Skin of body (tissue), 2 donors: ENCODE measurements around the gene HECTD2. TPM values are rescaled to one million over a fixed set of nuclear protein-coding genes. Genes with fewer than 3 reads are reported as not detected.
"Not testable (repeated sequence)": the region's sequence is repeated elsewhere in the genome, so short reads cannot be mapped to it uniquely, and the experiment has no call there.

ENCODE experiments used
- DNase-seq: peaks from one replicate; lab custom pipeline; 2025; lab: John Stamatoyannopoulos, UW
- total RNA-seq: library from RNA; depleted of rRNA; stranded (reverse); fragments of >200 nt; gene quantifications from one replicate; pipeline ENCODE4 v1.2.3, GENCODE V29; 2014

The HECTD2 gene
- total RNA-seq, 1 donor from 2014 or later = 20.4 TPM

- no peak for DNase-seq
Measured at GRCh38 chr10:91412354-91413087, 2.4 kb downstream of the HECTD2 start.

GRCh38 chr10:91415816-91416215 is 5.7 kb downstream of the HECTD2 start:
- DNase-seq = no peak

- no peak for DNase-seq
Measured at GRCh38 chr10:91416339-91416855, 6.3 kb downstream of the HECTD2 start.

DNA sequence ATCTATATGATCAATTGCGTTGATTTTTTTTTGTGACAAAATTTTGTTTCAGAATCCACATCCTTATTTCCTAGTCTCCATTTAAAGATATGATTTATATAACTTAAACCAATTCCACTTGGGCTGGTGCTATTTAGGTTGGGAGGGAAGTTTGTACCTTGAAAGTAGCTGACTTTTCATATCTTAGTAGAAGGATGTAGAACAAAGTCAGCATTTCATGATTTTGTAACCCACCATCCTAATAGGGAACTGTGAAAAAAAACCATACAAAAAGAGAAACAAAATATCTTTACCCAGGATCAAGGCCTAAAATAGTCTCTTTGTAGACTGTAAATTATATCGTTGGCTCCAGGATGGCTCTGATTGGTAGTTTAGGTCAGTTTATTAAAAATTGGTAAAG is 8.3 kb downstream of the HECTD2 start:
- DNase-seq = no peak

DNA sequence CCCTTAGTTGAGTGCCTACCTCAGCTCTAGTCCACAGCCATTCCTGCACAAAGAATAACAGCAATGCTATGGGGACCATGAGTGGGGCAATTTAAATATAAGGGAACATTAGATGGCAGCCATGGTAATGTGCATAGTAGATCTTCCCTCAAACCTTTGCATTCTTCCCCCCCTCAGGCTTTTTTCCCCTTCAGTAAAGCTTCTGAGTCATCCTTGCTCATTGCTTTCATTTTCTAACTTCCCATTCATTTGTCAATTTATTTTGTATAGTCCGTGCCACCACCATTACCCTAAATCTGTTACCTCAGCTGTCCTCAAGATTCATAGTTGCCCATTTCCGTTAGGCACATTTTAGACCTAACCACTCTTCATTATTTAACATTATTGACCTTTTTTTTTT is 10.7 kb downstream of the HECTD2 start:
- no peak for DNase-seq

DNA sequence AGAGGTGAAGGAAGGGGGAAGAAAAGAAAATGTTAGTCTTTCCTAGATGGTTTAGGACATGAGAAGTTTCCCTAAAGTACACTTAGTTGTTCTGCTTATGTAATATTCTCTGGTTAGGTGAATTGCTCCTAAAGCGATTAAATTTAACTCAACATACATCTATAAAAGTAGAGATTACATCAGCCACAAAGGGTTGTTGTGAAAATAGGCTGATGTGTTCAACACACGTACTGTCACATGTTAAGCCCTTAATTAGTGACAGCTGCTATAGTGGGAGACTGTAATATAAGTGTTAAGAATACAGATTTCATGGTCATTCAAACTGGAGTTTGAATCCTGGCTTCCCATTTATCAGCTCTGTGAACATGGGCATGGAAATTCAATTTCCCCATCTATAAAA is 12.8 kb downstream of the HECTD2 start:
- DNase-seq = no peak

DNA sequence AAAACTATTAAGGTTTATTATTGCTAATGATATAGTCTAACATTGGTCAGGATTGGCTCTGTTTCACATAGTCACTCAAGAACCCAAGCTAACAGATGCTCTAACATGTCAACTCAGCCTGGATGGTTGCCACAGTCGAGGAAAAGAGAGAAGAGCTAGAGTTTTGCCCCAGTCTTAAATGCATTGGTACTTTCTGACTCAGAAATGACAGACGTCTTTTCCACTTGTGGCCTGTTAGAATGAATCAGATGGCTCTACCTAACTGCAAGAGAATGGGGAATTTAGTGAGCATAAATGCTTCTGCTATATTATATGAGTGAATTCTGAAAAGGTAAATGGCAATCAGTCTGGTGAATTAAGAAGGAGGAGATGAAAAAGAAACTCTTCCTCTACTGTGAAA is 13.9 kb downstream of the HECTD2 start:
- DNase-seq = no peak

GRCh38 chr10:91432175-91432574 is 22.0 kb downstream of the HECTD2 start:
- DNase-seq = no peak

DNA sequence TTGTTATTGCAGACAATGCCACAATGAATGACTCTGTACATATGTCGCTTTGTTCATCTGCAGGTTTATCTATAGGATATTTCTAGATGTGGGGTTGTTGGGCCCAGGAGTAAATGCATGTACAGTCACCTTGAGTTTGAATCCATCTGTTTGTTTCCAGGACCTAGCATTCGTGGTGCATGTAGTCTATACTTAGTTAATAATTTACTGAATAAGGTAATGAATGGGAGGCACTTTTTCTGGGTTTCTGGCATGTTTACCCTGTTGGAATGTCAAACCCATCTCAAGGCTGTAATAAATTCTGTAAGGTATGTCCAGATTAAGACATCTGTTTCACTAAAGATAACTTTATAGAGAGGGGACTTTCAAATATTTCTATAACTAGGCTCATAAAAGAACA is 23.5 kb downstream of the HECTD2 start:
- DNase-seq = no peak

DNA sequence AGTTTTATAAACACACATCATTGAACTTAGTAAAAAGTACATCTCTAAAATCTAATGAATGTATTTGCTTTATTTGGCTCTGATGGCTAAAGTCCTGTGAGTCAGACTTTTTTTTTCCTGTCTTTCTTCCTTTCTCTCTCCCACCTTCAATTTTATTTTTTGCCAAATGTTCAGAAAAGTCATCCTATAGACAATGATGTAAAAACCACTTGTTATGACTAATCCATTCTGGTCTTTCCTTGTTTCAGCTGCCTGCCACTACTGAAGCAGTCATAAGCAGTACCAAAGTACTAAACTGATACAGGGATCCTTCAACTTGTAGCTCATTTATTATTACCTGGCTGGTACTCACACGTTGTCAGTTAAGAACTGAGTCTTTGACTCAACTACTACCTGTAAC is 23.9 kb downstream of the HECTD2 start:
- DNase-seq = no peak

DNA sequence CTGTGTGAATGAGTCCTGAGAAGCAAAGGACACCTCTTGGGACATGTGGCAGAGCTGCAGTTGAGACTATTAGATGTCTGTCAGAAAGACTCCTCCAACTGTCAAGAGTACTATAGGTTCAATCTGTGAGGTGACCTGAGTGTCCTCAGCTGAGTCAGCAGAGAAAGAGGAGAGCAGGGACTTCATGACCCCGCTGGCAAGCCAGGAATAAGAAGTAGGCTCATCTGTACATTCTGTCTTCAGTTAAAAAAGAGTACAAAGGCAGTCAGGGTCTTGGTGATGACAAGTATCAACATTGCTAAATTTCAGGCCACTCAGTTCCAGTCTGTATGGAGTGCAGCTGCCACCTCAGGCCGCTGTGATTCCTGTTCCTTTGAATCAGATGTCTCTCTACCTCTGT is 25.1 kb downstream of the HECTD2 start:
- DNase-seq = no peak

- DNase-seq = not testable (repeated sequence)
Measured at GRCh38 chr10:91438228-91438627, 28.1 kb downstream of the HECTD2 start.

GRCh38 chr10:91444211-91445182 is 34.4 kb downstream of the HECTD2 start:
- no peak for DNase-seq

DNA sequence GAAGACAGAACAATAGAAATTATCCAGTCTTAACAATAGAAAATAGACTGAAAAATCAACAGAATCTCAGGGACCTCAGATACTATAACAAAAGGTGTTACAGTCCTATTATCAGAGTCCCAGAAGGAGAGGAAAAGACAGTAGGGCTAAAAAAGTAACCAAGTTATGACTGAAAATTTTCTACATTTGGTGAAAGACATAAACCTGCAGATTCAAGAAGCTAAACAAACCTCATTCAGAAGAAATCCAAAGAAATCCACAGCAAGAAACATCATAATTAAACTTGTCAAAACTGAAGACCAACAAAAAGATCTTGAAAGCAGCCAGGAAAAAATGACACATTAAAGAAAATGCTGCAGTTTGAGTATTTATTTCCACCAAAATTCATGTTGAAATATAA is 41.9 kb downstream of the HECTD2 start:
- DNase-seq = no peak

- DNase-seq = no peak
Measured at GRCh38 chr10:91453535-91453934, 43.4 kb downstream of the HECTD2 start.

DNA sequence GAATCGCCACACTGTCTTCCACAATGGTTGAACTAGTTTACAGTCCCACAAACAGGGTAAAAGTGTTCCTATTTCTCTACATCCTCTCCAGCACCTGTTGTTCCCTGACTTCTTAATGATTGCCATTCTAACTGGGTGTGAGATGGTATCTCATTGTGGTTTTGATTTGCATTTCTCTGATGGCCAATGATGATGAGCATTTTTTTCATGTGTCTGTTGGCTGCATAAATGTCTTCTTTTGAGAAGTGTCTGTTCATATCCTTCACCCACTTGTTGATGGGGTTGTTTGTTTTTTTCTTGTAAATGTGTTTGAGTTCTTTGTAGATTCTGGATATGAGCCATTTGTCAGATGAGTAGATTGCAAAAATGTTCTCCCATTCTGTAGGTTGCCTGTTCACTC is 45.0 kb downstream of the HECTD2 start:
- not testable (repeated sequence) for DNase-seq

GRCh38 chr10:91460681-91461080 is 50.5 kb downstream of the HECTD2 start:
- DNase-seq = no peak

DNA sequence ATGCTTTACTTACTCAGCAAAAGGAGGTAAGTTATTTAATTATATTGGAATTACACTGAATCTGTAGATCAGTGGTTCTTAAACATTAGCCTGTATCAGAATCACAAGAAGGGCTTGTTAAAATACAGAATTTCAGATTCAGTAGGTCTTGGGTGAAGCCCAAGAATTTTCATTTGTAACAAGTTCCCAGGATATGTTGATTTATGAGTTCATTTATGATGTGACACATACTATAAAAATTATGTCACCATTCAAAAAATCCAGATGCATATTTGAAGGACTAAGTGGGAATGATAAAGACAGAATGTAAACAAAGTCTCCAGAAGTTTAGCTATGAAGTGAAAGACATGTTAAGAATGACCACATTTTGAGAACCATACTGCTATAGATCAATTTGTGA is 52.3 kb downstream of the HECTD2 start:
- DNase-seq = peak; percentile 2

DNA sequence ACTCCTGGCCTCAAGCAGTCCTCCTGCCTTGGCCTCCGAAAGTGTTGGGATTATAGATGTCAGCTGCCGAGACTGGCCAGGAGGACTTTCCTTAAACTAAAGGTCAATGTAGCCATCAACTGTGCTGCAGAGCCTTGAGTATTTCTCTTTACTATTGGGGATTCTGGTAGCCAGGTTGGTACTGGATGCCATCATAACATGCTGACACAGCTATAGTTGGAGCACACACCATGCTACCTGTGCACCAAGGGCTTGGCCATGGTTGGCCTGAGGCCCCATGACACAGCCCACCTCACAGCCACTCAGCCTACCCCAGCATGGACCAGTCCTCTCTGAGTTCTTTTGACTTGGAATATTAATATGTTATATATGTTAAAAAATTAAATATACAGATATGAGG is 54.4 kb downstream of the HECTD2 start:
- DNase-seq = no peak

DNA sequence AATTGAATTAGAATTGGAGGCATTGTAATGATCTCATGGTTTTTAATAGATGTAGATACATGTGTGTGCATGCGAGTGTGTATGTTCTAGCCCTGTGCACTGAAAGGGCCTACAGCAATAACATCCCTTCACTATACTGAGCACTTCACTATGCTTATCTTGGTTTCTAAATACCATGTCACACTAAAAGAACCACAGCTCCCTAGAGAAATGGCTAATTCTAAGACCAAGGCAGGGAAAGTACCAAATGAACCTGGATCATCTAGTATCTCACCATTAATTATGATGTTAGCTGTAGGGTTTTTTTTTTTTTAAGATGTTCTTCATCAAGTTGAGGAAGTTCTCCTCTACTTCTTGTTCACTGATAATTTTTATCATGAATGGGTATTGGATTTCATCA is 55.1 kb downstream of the HECTD2 start:
- no peak for DNase-seq

DNA sequence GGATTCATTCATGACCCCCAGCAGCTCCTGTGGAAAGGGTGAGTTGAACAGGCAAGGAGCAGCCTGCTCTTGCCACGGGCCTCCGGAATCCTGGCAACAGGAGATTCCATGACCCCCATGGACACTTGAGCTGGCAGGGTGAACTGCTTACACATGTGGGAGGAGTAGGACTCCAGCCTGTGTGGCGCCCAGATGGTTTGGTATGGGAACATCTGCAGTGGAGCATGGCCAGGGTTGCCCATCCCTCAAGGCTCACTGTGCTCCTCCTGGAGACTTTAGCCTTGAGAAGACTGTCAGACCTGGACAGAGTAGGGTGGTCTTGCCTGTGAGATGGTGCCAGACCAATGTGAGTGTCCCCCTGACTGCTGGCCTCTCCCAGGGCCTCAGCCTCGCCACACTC is 57.0 kb downstream of the HECTD2 start:
- no peak for DNase-seq

DNA sequence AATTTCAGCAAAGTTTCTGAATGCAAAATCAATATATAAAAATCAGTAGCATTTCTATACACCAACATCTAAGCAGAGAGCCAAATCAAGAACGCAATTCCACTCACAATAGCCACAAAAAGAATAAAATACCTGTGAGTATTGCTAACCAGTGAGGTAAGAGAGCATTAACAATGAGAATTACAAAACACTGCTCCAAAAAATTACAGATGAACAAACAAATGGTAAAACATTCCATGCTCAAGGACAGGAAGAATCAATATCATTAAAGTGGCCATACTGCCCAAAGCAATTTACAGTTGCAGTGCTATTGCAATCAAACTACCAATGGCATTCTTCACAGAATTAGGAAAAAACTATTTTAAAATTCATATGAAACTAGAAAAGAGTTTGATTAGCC is 61.5 kb downstream of the HECTD2 start:
- DNase-seq = no peak
